ENCODE data around the gene ABCB11.

Gene ABCB11

GRCh38 chr2:169010633-169011460, 20.3 kb downstream of the ABCB11 start:
- FAIRE-seq (no peak), DNase-seq (ENCODE audit: insufficient read length, low spot score) (no peak)

GRCh38 chr2:169009865-169010579, 21.1 kb downstream of the ABCB11 start:
- DNase-seq (ENCODE audit: insufficient read length, low spot score) (no peak), FAIRE-seq (no peak)

DNA sequence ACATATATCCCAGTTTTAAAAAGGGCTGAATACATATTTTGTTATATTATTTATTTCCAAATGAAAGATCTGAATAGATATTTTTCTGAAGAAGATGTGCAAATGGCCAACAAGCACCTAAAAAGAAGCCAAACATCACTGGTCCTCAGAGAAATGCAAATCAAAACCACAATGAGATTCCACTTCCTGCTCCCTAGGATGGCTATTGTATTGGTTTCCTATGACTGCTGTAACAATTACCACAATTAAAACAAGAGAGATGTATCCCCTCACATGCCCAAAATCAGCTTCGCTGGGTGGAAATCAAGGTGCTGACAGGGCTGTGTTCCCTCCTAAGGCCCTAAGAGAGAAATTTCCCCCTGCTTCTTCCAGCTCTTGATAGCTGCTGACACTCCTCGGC, 23.2 kb downstream of the ABCB11 start:
- no peak for DNase-seq (ENCODE audit: insufficient read length, low spot score)
- no peak for FAIRE-seq

DNA sequence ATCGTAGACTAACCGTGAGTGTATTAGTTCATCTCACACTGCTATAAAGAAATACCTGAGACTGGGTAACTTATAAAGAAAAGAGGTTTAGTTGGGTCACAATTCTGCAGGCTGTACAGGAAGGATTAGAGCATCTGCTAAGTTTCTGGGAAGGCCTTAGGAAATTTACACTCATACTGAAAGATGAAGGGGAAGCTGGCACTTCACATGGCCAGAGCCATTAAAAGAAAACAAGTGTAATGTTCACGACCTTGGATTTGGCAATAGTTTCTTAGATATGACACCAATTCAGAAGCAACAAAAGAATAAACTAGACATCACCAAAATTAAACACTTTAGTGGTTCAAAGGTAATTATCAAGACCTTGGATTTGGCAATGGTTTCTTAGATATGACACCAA, 23.8 kb downstream of the ABCB11 start:
- DNase-seq (ENCODE audit: insufficient read length, low spot score) (no peak), FAIRE-seq (no peak)

DNA sequence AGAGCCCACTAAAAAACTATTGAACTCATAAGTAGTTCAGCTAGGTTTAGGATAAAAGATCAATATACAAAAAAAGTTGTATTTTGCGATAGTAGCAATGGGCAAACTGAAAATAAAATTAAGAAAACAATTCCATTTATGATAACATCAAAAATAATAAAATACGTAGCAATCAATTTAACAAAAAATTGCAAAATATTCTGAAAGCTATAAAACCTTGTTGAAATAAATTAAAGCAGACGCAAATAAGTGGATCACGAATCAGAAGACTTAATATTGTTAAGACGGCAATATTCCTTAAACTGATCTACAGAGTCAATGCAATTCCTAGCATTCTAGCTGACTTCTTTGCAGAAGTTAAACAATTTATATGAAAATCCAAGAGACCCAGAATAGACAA, 24.5 kb downstream of the ABCB11 start:
- no peak for FAIRE-seq
- DNase-seq (ENCODE audit: insufficient read length, low spot score), result no peak

GRCh38 chr2:169005994-169006393, 25.1 kb downstream of the ABCB11 start:
- DNase-seq (ENCODE audit: insufficient read length, low spot score) (no peak), FAIRE-seq (no peak)

- FAIRE-seq (no peak), DNase-seq (ENCODE audit: insufficient read length, low spot score) (no peak)
These were observed 26.0 kb downstream of the ABCB11 start for GRCh38 chr2:169005080-169005598.

DNA sequence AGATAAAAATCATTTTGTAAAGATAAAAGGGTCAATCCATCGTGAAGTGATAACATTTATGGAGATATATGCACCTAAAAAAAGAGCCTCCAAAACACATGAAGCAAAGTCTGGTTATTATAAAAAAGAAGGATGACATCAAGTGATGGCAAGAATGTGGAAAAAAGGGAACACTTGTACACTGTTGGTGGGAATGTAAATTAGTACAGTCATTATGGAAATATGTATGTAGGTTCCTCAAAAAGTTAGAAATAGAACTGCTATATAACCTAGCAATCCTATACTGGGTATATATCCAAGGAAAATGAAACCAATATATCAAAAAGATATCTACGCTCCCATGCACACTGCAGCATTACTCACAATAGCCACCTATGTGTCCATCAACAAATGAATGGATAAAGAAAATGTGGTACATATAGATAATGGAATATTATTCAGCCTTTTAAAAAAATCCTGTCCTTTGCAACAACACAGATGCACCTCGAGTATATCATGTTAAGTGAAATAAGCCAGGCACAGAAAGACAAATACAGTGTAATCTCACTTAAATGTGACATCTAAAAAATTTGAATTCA, 28.9 kb downstream of the ABCB11 start:
- FAIRE-seq (no peak), DNase-seq (ENCODE audit: insufficient read length, low spot score) (no peak)

GRCh38 chr2:169001116-169001815, 29.9 kb downstream of the ABCB11 start:
- DNase-seq (ENCODE audit: insufficient read length, low spot score) (no peak), FAIRE-seq (no peak)

DNA sequence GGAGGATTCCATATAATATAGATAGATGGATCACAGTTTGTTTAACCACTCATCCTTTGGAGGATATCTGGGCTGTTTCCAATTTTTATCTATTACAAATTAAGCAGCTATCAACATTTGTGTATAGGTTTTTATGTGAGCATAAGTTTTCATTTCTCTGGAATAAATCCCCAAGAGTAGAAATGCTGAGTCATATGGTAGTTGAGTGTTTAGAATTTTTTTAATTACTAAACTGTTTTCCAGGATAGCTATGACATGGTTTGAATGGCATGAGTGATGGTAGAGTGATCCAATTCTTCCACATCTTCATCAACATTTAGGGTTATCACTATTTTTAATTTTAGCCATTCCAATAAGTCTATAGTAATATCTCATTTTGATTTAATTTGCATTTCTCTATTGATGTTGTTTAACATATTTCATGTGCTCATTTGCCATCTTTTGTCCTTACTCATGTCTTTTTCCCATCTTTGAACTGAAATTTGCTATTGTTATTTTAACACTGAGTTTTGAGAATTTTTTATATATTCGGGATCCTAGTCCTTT, 31.4 kb downstream of the ABCB11 start:
- FAIRE-seq, result no peak
- no peak for DNase-seq (ENCODE audit: insufficient read length, low spot score)

DNA sequence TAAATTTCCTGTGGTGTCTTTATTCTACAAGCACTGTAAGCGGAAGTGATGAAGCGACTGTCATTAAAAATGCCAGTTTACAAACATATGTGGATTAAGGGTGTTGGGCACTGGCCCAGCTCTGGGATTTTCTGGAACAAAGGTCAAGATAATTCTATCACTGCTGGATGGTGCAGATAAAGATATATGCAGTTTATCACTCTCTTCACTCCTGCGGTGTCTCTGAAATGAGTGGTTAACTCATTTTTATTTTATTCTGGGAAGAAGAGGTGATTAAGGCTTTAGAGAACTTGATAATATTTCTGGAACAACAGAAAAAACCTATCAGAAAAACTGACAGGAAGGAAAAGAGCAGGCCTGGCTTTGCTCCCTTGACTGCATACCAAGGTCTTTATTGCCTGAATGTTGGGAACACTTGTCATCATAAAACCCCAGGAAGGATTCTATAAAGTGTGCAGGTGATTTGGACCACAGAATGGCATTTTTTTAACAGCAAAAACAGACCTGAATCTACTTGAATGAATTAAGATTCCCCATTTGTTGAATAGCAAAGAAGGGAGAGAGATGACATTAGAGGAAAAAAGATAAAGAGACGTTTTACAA, 32.4 kb downstream of the ABCB11 start:
- FAIRE-seq (no peak), DNase-seq (ENCODE audit: insufficient read length, low spot score) (no peak)

- no peak for FAIRE-seq
- DNase-seq (ENCODE audit: insufficient read length, low spot score), result no peak
These were observed 33.3 kb downstream of the ABCB11 start for GRCh38 chr2:168997794-168998193.

GRCh38 chr2:168997118-168997521, 34.0 kb downstream of the ABCB11 start:
- DNase-seq (ENCODE audit: insufficient read length, low spot score), result no peak
- no peak for FAIRE-seq

DNA sequence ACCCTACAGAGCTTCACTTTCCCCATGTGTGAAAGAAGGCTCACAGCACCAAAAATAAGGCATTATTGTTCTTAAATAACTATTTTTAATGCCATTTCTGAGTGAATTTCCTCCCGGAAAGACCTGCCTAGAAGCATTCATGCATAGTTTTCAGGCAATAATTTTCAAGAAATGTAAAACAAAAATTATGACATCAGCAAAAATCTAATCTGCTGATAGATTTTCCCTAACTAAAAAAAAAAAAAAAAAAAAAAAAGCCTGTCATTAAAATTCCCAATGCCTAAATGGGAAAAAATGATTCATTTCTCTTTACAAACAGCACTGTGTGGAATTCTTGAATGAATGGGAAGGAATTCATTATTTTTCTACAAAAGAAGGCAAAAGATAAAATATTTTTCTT, 35.4 kb downstream of the ABCB11 start:
- FAIRE-seq (no peak), DNase-seq (ENCODE audit: insufficient read length, low spot score) (no peak)

DNA sequence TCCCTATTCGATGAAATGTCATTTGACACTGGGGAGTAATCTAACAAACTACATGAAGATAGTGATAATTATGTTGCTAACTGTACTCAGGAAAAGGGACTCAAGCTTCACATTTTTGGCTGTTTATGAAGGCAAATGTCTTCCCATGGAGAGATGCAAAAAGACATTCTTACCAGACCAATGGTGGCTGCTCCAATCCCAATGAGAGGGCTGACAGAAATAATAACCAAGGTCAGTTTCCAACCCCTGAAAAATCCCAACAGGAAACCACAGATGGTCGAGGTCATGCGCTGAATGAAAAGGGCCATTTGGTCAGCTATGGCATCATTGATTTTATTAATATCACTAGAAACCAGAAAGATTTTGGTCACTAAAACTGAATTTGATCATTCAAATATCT, 37.6 kb downstream of the ABCB11 start:
- DNase-seq (ENCODE audit: insufficient read length, low spot score) (no peak), FAIRE-seq (no peak)

DNA sequence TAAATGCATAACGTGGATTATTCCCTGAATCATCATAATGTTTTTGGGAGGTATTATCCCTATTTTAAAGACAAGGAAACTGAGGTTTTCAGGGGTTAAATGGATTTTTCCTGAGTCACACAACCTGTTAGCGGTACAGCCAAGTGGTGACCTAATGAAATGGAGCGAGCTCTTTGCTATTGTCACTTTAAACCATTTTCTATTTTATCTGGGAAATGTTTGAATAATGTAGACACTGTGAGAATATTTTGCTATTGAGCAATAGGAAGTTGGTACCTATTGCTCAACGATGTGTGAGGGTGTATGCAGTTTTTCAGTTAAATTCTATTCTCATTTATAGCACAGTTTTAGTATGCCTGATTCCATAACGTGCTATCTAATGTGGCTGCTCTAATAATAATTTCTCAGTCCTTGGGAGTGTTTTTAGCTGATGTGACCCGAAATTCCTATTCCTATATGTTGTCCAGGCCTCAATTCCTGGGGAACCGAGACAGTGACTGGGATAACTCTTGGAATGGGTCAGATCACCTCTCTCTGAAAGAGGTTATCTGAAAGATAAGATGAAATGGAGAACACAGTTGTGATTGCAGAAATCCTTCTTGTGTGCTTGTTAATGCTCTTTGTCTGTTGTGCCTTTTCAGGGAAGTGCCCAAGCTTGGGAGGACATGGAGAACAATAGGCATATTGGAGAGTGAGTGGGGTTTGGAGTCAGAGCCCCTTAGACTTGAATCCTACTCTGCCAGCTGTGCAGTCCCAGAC, 38.4 kb downstream of the ABCB11 start:
- DNase-seq (ENCODE audit: insufficient read length, low spot score) (no peak), FAIRE-seq (no peak)

- DNase-seq (ENCODE audit: insufficient read length, low spot score) (no peak), FAIRE-seq (no peak)
These were observed 39.1 kb downstream of the ABCB11 start for GRCh38 chr2:168992026-168992425.

DNA sequence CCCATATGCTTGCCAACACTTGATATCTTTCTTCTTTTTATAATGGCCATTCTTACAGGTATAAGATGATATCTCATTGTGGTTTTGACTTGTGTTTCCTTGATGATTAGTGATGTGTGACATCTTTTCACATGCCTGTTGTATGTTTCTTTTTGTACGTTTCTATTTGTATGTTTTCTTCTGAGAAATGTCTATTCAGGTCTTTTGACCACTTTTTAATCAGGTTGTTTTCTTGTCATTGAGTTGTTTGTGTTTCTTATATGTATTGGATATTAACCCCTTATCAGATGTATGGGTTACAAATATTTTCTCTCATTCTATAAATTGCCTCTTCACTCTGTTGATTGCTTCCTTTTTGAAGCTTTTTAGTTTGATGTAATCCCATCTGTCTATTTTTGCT, 42.4 kb downstream of the ABCB11 start:
- FAIRE-seq (no peak), DNase-seq (ENCODE audit: insufficient read length, low spot score) (no peak)

DNA sequence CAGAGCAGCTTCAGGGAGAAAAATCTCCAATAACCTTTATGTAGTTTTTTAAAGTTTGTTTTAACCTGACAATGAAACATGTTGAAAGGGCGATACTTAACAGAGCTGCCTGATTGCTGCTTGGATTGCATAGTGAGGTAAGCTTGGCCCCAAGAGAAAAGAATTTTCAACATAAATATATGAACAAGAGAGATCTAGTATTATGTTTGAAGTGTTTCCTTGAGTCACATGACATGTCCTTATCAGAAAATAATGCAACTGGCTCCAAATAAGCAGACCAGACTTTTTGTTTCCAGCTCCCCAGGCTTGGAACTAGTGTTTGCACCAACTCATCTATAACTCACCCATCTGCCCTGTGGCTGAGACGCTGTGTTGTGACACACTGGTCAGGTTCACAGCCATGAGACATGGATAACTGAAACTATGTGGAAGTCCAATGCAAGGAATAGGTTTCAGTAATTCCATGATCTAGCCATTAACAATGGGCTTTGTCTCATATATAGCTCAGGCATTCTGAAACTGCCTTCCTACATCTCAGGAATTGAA, 44.7 kb downstream of the ABCB11 start:
- DNase-seq (ENCODE audit: insufficient read length, low spot score) (no peak), FAIRE-seq (no peak)
